Activated CD4-positive, alpha-beta T cell treated with anti-CD3 and anti-CD28 coated beads, Interleukin-2, amount 50 U/mL, for 24 hours (primary cell): ENCODE data around the gene PAPPA2.
"Not testable (repeated sequence)": the region's sequence is repeated elsewhere in the genome, so short reads cannot be mapped to it uniquely, and the experiment has no call there.

Source experiments
- DNase-seq, 2 donors: peaks; one replicate each; pipeline ENCODE4 v3.0.0-alpha.2; 2020; ENCODE audit warnings: low read depth in 1 of 2, low spot score in 1 of 2

PAPPA2 gene

GRCh38 chr1:176602388-176603004, 139.5 kb downstream of the PAPPA2 start:
- DNase-seq: no peak

DNA sequence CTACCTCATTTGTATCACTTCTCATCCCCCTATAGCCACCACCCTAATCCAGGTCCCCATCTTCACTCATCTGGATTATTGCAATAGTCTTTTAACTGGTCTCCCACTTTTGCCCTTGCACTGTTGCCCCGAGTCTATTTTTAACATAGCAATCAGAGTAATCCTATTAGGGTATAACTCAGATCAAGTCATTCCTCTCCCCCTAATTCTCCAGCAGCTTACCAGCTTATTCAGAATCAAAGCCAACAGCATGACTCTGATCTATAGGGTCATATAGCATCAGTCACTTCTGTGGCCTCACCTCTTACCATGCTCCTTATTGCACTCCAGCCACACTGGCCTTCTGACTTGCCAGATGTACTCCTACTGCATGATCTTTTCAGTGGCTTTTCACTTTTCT, 140.7 kb downstream of the PAPPA2 start:
- DNase-seq: no peak

GRCh38 chr1:176604461-176604860, 141.5 kb downstream of the PAPPA2 start:
- no peak for DNase-seq

DNA sequence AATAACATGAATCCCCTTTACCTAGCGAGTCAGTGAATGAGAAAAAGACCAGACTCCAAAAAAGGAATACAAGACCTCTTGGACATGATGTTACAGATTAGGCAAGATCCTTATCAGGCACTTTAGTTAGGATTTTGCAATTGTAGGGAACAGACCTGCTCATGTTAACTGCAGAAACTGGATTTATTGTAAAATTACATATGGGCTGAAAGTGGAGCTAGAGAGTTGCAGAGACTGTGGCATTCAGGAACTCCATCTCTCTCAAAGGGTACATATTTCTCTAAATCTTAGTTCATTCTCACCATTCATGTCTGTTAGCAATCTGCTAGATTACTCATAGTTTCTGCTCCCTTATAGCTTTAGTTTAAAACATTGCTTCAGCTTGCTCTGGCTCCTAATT, 142.2 kb downstream of the PAPPA2 start:
- DNase-seq: no peak

DNA sequence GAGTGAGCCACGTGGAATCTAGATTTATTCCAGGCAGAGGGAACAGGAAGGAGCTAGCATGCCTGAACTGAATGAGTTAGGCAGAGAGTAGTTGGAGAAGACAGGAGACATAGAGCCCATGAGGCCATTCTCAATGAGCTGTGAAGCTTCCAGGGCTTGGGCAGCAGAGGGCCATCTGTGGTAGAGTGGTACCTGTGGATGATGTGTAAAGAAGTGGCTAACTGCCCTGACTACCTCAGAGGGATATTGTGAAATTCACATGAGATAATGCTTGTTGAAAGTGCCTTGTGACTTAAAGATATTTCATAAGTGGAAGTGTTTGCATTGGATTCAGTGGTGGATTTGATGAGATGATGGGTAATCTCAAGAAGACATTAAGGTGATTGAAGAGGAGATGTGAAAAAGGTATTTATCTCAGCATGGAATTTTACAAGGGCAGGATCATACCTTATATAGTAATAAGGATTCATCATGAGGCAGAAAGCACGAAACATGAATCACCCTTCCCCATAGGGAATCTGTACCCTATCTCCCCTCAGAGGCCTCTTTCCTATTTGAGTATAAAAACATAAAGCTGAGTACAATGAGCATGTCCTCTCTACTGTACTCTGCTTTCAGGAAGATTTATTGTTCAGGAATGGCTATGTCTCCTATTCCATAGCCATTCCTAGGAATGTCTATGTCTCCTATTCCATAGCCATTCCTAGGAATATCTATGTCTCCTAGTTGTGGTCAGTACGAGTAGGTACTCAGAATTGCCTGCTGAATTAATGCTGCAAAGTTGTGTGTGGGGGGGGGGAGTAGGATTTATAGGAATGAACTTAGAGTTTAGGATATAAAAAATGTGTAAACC, 146.8 kb downstream of the PAPPA2 start:
- DNase-seq: no peak

GRCh38 chr1:176612791-176613190, 149.8 kb downstream of the PAPPA2 start:
- no peak for DNase-seq

- no peak for DNase-seq
Observed at GRCh38 chr1:176617881-176618280, 154.9 kb downstream of the PAPPA2 start.

- no peak for DNase-seq
Observed at GRCh38 chr1:176619261-176619660, 156.3 kb downstream of the PAPPA2 start.

DNA sequence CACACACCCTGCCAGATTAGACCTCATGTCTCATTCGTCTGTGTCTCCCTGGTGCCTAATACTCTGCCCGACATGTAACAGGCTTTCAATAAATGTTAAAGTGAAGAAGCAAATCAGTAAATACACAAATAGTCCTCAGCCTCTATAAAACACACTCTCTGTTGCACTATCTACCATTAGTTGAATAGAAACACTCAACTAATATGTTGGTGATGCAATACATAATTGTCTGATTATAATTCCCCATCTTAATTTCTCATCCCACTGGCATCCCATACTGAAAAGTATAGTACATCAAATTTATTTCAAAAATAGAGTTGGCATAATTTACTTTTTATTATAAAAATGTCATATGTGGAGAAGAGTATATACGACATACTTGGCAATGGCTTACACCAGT, 162.4 kb downstream of the PAPPA2 start:
- DNase-seq: no peak

- no peak for DNase-seq
Observed at GRCh38 chr1:176626572-176627061, 163.6 kb downstream of the PAPPA2 start.

DNA sequence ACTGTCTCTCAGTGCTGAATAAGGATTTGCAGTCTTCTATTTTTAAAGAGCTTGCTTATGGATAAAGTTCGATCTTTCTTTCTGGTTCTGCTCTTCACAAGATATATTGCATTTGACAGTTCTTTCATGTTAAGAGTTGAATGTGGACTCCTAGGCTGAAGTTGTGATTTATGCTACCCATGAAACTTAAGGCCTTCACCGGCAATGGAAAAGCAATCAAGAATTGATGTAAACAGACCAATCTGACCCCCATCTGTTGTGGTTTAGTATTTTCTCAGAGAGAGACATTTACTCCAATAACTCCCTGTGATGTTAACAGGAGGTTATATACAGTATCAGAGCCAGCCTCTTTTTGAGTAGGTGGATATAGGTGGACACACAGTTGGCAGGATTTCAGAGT, 165.8 kb downstream of the PAPPA2 start:
- no peak for DNase-seq

DNA sequence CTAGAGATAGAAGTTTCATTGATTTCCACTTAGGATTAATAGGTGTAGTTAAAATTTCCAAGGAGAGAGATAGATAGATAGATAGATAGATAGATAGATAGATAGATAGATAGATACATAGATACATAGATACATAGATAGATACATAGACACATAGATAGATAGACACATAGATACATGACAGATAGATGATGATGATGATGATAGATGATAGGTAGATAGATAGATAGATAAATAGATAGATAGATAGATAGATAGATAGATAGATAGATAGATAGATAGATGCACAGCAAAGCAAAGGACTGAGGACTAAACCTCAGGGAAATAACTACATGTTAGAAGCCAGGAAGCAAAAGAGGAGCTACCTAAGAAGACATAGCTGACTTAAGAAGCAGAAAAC, 171.8 kb downstream of the PAPPA2 start:
- DNase-seq: not testable (repeated sequence)

- DNase-seq: no peak
Observed at GRCh38 chr1:176638713-176639526, 175.9 kb downstream of the PAPPA2 start.

GRCh38 chr1:176643536-176643935, 180.6 kb downstream of the PAPPA2 start:
- no peak for DNase-seq

- no peak for DNase-seq
Observed at GRCh38 chr1:176648556-176648955, 185.6 kb downstream of the PAPPA2 start.

DNA sequence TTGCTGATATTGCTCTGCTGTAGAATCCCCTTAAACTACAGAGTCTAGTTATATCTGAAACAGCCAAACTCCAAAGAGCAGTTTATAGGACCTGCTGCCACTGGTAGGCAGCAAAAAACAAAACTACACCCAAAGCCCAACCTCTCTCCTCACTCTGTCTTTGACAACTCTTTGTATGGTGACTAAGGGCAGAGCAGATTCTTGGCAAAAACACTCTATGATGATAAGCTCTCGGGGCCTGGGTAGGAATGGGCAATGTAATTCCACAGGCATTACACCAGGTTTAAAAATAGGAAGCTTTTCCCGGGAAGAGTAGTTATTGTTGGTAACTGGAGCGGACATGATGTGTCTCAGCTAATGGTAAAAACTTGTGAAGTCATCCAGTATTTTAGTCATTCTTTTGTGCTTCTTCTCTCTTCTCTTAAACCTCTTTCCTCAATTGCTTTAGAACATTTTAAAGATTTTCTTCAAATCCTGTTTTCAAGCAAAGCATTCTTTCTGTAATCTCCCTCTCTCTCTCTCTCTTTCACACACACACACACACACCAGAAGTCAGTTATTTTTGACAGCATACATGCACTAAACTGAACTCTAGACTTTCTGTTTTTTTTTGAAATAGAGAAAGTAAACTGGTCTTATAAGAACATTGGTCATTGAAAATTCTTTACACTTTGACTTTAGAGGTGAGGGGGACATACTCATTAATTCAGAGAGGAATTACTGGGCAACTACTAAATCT, 193.5 kb downstream of the PAPPA2 start:
- DNase-seq: no peak

DNA sequence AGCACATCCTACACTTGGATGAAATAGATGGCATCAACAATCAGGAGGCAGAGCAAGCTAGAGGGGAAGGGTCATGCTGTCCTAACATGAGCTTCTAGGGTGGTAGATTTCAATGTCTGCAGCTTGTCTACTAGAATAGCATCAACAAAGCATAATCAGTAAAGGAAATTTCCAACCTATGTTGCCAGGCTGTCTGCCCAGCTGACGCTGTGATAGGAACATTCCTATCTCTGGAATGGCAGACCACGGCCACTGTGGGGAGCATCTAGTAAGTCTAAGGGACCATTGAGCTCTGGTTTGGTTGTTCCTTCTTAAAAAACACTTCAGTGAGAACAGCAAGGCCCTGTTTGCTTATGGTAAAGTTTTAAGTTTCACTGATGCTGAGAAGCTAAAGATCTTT, 206.8 kb downstream of the PAPPA2 start:
- DNase-seq: no peak

GRCh38 chr1:176670853-176671252, 207.9 kb downstream of the PAPPA2 start:
- no peak for DNase-seq

DNA sequence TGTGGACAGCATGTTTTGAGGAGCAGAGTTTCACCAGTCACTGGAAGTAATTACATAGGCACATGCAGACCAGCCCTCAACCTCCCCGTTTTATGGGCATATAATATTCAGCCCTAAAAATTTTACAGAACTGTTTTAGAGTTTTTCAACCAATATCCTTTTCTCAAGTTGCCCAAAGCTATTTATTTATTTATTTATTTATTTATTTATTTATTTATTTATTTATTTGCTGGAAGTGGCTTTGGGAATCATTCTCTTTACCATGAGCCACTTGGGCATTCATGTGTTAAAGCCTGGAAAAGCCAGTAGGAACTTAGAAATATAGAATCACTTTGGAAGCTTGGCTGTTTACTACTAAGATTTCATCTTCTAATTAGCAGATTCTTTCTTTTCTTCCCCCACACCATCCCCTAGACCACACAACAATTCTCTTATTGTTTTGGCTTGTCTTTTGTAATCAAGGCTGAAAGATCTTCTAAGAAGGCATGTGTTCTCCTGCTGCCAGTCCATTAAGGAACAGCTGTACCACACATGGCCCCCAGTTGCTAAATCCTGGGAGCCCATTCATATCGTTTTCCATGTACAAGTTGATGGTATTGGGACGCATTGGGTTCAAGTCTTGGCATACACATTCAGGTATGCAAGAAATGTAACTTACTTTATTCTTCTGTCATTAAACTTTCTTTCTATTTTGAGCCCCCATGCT, 220.0 kb downstream of the PAPPA2 start:
- DNase-seq: no peak
